Activated naive CD4-positive, alpha-beta T cell treated with anti-CD3 and anti-CD28 coated beads, Interleukin-2, amount 50 U/mL, for 24 hours (primary cell): ENCODE measurements around the gene ESPNL.
"Not testable (repeated sequence)": the region's sequence is repeated elsewhere in the genome, so short reads cannot be mapped to it uniquely, and the experiment has no call there.

Experiments used
- H3K27ac Mint-ChIP-seq: one replicate; pipeline ENCODE4 v1.8.0; 2021; ENCODE audit warnings: mild to moderate bottlenecking, mixed read lengths
- H3K27me3 Mint-ChIP-seq: one replicate; pipeline ENCODE4 v1.8.0; 2021; ENCODE audit warnings: mixed read lengths
- H3K36me3 Mint-ChIP-seq: one replicate; pipeline ENCODE4 v1.8.0; 2021; ENCODE audit warnings: mixed read lengths
- H3K4me1 Mint-ChIP-seq: one replicate; pipeline ENCODE4 v1.8.0; 2021; ENCODE audit warnings: mixed read lengths
- H3K4me3 Mint-ChIP-seq: one replicate; pipeline ENCODE4 v1.8.0; 2021; ENCODE audit warnings: mild to moderate bottlenecking, mixed read lengths
- H3K9me3 Mint-ChIP-seq: one replicate; pipeline ENCODE4 v1.8.0; 2021; ENCODE audit warnings: mixed read lengths

ESPNL gene

GRCh38 chr2:238114851-238115660, 14.9 kb downstream of the ESPNL start:
- Mint-ChIP-seq H3K4me3 (no peak overlapping the region), H3K27ac (no peak overlapping the region), H3K27me3 (peaks cover 1% of the 10 kb centered on the region), H3K36me3 (peaks cover 3% of the 10 kb centered on the region), H3K4me1 (no peaks in the 10 kb centered on the region), H3K9me3 (peaks cover 16% of the 10 kb centered on the region)

DNA sequence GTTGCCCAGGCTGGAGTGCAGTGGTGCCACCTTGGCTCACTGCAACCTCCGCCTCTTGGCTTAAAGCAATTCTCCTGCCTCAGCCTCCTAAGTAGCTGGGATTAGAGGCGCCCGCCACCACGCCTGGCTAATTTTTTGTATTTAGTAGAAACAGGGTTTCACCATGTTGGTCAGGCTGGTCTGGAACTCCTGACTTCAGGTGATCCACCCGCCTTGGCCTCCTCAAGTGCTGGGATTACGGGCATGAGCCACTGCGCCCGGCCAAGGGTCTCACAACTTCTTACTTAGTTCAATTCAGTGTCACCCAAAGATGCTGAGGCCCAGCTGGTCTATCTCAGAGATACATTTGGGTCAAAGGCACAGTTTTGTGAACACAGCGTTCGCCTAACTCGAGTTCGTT, 15.6 kb downstream of the ESPNL start:
- peaks cover 16% of the 10 kb centered on the region for H3K9me3 Mint-ChIP-seq
- H3K27ac Mint-ChIP-seq, H3K27me3 Mint-ChIP-seq, H3K4me1 Mint-ChIP-seq, H3K36me3 Mint-ChIP-seq, H3K4me3 Mint-ChIP-seq: not testable (repeated sequence)

DNA sequence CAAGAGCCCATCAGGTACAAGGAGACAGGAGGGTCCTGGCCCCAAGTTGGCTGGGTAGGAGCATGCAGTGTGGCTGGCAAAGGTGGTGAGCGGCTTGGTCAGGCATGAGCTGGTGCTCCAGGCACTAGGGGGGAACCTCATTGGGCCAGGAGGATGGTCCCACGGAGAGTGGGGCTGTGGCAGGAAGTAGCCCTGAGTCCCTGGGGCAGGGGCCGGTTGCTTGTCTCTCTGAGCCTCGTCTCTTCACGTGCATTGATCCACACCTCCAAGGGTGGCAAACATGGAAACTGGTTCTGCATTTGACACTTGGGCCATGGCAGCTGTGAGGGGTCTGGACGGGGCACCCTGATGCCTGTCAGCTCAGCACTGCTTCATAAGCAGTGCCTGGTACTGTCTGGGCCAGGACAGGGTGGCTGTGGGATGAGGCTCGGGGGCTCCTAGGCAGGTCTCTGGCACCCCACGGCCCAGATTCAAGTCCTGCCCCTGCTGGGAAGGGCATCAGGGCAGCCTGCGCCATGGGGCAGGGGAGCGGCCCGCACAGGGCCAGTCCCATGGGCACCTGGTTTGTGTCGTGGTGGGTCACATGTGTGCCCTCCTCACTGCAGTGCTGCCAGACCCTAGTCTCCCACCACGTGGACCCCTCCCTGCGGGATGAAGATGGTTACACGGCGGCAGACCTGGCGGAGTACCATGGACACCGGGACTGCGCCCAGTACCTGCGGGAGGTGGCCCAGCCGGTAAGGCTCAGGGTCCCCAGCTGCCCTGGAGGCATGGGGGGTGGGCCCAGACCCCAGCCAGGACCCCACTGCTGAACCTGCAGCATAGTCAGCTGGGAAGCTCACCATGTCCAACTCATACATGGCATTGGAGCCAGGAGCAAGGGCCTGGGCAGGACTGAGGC, 16.4 kb downstream of the ESPNL start:
- no peaks in the 10 kb centered on the region for H3K4me1 Mint-ChIP-seq
- H3K4me3 Mint-ChIP-seq: no peak overlapping the region
- H3K36me3 Mint-ChIP-seq: peaks cover 3% of the 10 kb centered on the region
- H3K9me3 Mint-ChIP-seq: peaks cover 12% of the 10 kb centered on the region
- H3K27me3 Mint-ChIP-seq: peaks cover 1% of the 10 kb centered on the region
- no peak overlapping the region for H3K27ac Mint-ChIP-seq

DNA sequence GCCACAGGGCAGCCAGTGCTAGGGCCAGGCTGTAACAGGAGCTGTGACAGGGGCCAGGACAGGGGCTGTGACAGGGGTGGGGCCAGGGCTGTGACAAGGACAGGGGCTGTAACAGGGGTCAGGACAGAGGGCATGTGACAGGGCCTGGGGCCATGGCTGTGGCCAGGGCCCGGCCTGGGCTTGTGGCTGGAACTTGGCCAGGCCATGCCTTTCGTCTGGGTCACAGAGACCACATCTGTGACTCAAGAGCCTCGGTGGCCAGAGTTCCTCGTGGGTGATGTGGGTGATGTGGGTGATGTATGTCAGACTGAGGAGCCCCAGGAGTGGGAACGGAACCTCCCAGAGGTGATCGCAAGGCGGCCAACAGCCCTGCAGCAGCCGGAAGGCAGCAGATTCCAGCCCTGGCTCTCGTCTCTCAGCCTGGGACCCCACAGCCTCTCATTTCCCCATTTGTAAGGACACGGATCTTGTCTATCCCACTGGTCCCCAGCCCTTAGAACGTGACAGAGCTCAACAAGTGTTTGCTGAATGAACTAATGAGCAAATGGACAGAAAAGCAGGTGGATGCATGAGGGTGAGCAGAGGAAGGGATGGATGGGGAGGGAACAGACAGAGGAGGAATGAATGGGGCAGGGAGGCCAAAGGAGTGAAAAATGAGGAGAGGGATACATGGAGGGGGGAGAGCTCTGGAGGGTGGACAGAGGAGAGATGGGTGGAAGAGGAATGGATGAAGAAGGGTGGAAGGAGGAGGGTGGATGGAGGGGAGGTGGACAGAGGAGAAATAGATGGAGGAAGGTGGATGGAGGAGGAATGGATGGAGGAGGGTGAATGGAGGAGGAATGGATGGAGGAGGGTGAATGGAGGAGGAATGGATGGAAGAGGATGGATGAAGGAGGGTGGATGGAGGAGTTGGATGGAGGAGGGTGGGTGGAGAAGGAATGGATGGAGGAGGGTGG, 17.3 kb downstream of the ESPNL start:
- Mint-ChIP-seq H3K9me3 (peaks cover 10% of the 10 kb centered on the region), H3K4me1 (no peaks in the 10 kb centered on the region), H3K27ac (no peak overlapping the region), H3K36me3 (peaks cover 3% of the 10 kb centered on the region), H3K4me3 (no peak overlapping the region), H3K27me3 (peaks cover 1% of the 10 kb centered on the region)

- H3K36me3 Mint-ChIP-seq: no peaks in the 10 kb centered on the region
- H3K4me3 Mint-ChIP-seq: no peak overlapping the region
- no peaks in the 10 kb centered on the region for H3K9me3 Mint-ChIP-seq
- peaks cover 1% of the 10 kb centered on the region for H3K27me3 Mint-ChIP-seq
- H3K4me1 Mint-ChIP-seq: no peaks in the 10 kb centered on the region
- H3K27ac Mint-ChIP-seq: no peak overlapping the region
Measured at GRCh38 chr2:238119756-238120462, 19.8 kb downstream of the ESPNL start.

DNA sequence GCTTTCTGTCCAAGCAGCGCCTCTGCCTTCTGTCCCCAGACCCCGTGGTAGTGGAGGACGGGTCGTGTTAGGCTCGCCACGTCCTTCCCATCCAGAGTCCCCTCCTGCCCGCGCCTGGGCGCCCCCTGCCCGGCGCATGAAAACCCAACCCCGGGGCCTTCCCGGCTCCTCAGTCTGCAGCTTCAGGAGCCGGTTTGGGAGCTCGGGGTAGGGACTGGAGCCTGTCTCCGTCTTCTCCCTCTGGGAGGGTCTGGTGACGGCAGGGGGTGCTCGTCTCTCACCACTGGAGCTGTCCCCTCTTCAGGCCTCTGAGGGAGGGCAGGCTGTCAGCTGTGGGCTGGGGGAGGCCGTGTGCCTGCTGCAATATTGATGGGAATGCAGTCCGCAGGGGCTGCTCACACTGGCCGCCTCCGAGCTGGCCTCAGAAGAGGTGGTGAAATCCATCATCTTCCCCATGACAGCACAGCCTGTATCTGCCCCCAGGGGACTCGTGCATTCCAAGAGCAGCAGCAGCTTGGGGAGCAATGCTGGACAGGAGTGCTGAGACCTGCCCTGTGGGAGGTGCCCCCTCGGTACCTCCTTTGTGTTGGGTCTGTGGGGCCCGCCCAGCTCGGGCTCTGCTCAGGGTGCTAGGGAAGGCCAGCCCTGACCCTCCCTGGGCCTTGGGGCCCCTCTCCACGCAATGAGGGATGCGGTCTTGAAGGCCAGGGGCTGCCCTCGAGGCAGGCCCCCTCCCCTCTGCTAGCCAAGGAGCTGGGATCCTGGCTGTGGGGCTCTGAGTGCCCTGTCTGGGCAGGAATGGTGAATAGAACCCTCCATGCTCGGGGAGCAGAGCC, 20.5 kb downstream of the ESPNL start:
- no peak overlapping the region for H3K27ac Mint-ChIP-seq

DNA sequence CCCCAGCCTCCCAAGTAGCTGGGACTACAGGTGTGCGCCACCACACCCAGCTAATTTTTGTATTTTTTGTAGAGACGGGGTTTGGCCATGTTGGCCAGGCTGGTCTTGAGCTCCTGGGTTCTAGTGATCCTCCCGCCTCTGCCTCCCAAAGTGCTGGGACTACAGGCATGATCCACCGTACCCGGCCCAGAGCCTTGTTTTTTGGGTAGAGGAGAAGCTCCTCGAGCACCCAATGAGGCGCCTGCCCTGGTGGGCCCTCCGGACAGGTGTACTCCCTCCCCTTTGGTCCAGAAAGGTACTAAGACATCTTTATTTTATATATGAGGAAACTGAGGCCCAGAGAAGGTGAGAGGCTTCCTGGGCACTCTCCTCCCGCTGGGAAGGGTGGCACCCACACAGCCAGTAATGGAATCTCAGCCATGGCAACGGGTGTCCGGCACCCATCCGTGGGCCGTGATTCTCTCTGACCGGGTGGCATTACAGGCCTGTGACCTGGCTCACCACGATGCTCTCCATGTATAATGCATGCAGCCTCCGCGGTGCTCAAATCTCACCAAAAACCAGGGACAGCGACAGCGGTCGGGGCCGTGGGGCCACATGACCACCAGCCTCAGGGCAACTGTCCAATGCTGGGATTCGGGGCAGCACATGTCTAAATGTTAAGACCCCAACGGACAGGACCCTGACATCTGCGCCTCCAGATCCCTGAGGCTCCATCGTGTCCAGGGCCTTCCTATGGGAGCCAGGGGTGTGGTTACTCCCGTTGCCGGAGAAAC, 21.6 kb downstream of the ESPNL start:
- Mint-ChIP-seq H3K9me3 (no peaks in the 10 kb centered on the region), H3K4me3 (no peak overlapping the region), H3K36me3 (no peaks in the 10 kb centered on the region), H3K4me1 (no peaks in the 10 kb centered on the region), H3K27ac (no peak overlapping the region), H3K27me3 (peaks cover 1% of the 10 kb centered on the region)

More for the DNA sequence above, 20.5 kb downstream of the ESPNL start:
- Mint-ChIP-seq H3K27me3 (peaks cover 1% of the 10 kb centered on the region), H3K36me3 (no peaks in the 10 kb centered on the region), H3K9me3 (no peaks in the 10 kb centered on the region), H3K4me3 (no peak overlapping the region), H3K4me1 (no peaks in the 10 kb centered on the region)

- H3K4me3 Mint-ChIP-seq: no peak overlapping the region
- H3K27me3 Mint-ChIP-seq: peaks cover under 1% of the 10 kb centered on the region
- no peak overlapping the region for H3K27ac Mint-ChIP-seq
- H3K4me1 Mint-ChIP-seq: no peaks in the 10 kb centered on the region
- H3K36me3 Mint-ChIP-seq: no peaks in the 10 kb centered on the region
- H3K9me3 Mint-ChIP-seq: no peaks in the 10 kb centered on the region
Measured at GRCh38 chr2:238122287-238123217, 22.4 kb downstream of the ESPNL start.

DNA sequence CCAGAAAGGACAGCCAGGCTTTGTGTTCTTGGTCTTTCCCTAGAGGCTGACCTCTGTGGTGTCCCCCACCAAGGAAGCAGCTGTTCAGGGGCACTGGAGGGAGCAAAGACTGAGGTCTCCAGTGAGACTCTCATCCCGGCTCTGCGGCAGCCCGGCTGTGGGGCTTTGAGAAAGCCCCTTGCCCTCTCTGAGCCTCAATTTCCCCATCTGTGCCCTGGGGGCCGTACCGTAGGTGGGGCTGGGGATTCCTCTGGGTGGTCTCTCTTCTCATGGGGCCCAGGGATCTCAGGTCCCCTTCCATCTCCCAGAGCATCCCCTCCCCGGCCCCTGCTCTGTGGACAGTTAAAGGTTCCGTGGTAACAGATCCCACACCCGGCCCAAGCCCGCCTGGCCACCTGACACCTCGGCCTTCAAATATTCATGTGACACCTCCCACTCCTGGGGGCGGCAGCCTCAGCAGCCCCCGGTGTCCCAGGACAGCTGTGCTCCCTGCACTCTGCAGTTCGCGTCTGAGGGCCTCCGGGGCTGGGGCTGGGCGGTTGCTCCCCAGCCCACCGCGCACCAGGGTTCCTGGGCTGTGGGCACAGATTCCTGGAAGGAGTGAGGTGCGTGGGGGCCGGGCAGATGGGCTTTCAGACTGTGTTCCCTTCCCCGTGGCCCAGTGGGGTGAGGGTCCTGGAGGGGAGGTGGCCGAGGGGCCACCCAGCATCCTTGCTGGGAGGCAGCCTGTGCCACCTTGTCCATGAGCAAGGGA, 23.3 kb downstream of the ESPNL start:
- H3K4me1 Mint-ChIP-seq: no peaks in the 10 kb centered on the region
- H3K27ac Mint-ChIP-seq: no peak overlapping the region
- no peaks in the 10 kb centered on the region for H3K36me3 Mint-ChIP-seq
- H3K27me3 Mint-ChIP-seq: no peaks in the 10 kb centered on the region
- H3K4me3 Mint-ChIP-seq: no peak overlapping the region
- H3K9me3 Mint-ChIP-seq: no peaks in the 10 kb centered on the region

DNA sequence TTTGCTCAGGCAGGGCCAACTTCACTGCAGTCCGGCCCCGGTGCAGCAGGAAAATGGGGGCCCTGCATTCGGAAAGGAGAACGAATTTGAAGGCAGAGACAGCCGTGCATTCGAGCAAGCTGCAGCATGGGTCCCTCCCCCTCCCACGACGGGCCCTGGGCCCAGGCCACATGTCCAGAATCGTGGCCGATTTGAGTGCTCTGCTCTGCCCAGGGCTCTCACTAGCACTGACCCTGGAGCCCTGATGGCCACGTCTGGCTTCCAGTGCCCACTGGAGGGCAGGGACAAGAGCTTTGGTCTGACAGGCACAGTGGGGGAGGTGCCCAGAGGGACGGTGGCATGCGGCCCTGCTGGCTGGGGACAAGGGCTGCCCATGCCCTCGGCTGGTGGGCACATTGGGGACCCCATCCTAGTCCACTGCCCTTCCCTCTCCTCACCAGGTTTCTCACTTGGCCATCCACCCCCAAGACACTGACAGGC, 23.9 kb downstream of the ESPNL start:
- no peaks in the 10 kb centered on the region for H3K9me3 Mint-ChIP-seq
- H3K27me3 Mint-ChIP-seq: no peaks in the 10 kb centered on the region
- H3K4me3 Mint-ChIP-seq: no peak overlapping the region
- H3K4me1 Mint-ChIP-seq: no peaks in the 10 kb centered on the region
- H3K36me3 Mint-ChIP-seq: no peaks in the 10 kb centered on the region
- no peak overlapping the region for H3K27ac Mint-ChIP-seq

DNA sequence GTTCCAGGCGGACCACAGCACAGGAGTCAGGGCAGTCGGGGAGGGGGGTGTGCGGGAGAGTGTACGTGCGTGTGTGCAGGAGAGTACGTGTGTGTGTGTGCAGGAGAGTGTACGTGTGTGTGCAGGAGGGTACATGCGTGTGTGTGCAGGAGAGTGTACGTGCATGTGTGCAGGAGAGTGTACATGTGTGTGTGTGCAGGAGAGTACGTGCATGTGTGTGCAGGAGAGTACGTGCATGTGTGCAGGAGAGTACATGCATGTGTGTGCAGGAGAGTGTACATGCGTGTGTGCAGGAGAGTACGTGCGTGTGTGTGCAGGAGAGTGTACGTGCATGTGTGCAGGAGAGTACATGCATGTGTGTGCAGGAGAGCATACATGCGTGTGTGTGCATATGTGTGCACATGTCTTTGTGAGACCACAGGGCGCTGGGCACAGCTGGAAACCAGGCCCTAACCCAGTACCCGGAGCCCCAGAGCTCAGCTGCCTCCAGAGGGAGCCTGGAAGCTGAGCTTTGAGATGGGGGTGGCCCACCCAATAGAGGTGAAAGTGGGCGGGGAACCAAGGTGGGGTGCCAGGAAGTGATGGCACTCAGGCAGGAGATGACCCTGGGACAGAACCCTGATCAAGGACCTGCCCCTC, 24.5 kb downstream of the ESPNL start:
- Mint-ChIP-seq H3K27ac (no peak overlapping the region), H3K36me3 (no peaks in the 10 kb centered on the region), H3K4me1 (no peaks in the 10 kb centered on the region), H3K27me3 (no peaks in the 10 kb centered on the region), H3K4me3 (no peak overlapping the region), H3K9me3 (no peaks in the 10 kb centered on the region)
